HK-2 (cell line): ENCODE results near the gene WWTR1.

Experiments used
- DNase-seq: peaks from one replicate; pipeline ENCODE4 v3.0.0-alpha.2; 2018; ENCODE audit not compliant: unreplicated experiment

WWTR1 gene

DNA sequence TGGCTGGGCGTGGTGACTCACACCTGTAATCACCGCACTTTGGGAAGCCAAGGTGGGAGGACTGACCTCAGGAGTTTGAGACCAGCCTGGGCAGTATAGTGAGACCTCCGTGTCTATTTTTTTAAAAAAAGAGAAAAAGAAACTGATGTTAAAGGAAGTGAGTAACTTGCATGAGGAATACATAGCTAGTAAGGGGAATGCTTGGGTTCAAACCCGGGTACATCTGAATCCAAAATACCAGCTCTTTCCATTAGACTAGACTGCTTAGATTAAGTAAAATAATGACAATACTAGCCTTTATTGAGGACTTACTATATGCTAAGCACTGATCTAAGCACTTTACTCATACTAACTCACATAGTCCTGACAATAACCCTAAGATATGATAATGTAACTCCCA is 160.9 kb downstream of the WWTR1 start:
- no peak for DNase-seq

DNA sequence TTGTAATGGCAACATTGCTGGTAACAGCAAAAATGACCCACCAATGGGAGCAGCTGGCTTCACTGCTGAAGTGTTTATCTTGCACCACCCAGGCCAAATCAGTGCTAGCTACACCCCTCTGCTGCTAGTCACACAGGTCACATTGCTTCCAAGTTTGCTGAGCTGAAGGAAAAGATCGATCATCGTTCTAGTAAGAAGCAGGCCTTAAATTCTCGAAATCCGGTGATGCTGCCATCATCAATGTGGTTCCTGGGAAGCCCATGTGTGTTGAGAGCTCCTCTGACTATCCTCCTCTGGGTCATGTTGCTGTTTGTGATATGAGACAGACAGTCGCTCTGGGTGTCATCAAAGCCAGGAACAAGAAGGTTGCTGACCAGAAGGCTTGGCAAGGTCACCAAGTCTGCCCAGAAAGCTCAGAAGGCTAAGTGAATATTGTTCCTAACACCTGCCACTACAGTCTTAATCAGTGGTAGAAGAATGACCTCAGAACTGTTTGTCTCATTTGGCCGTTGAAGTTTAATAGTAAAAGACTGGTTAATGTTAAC is 162.2 kb downstream of the WWTR1 start:
- no peak for DNase-seq

DNA sequence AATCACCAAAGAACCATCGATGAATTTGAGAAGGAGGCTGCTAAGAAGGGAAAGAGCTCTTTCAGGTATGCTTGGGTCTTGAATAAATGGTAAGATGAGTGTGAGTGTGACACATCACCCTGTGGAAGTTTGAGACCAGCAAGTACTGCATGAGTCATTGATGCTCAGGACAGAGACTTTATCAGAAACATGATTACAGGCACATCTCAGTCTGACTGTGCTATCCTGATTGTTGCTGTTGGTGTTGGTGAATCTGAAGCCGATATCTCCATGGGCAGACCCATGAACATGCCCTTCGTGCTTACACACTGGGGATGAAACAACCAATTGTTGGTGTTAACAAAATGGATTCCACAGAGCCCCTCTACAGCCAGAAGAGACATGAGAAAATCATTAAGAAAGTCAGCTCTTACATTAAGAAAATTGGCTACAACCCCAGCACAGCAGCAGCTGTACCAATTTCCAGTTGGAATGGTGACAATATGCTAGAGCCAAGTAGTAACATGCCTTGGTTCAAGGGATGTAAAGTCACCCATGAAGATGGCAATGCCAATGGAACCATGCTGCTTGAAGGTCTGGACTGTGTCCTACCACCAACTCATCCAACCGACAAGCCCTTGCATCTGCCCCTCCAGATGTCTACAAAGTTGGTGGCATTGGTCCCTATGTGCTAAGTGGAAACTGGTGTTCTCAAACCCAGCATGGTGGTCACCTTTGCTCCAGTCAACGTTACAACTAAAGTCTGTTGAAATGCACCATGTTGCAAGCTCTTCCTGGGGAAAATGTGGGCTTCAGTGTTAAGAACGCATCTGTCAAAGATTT is 162.9 kb downstream of the WWTR1 start:
- no peak for DNase-seq

DNA sequence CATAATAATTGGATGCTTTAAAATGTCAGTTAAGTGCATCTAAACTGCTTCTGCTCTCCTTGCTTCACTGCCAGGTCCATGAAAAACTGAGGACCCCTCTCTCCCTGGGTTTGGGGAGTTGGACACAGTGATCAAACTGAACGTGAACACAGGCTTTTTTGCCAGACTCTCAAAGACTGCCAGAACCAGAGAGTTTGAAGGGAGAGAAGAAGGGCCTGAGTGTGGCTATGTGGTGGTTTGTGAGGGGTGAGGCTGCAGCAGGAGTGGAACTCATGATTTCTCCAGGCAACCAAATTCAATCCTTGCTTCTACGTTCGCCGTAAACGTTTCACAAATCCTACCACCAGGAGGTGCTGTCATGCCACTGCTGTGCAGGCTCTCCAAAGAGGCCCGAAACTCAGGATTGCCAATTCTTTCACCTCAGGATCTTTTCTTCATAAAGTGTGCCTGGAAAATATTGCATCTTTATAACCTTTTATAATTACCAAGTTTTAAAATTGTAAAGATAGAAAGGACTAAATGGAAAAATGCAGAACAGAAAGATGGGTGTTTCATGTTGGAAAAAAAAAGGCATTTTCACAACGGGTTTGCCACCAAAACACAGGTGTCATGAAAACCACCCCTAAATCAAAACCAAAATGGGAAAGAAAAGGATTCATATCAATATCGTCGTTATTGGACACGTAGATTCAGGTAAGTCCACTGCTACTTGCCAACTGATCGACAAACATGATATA is 163.6 kb downstream of the WWTR1 start:
- DNase-seq: no peak

DNA sequence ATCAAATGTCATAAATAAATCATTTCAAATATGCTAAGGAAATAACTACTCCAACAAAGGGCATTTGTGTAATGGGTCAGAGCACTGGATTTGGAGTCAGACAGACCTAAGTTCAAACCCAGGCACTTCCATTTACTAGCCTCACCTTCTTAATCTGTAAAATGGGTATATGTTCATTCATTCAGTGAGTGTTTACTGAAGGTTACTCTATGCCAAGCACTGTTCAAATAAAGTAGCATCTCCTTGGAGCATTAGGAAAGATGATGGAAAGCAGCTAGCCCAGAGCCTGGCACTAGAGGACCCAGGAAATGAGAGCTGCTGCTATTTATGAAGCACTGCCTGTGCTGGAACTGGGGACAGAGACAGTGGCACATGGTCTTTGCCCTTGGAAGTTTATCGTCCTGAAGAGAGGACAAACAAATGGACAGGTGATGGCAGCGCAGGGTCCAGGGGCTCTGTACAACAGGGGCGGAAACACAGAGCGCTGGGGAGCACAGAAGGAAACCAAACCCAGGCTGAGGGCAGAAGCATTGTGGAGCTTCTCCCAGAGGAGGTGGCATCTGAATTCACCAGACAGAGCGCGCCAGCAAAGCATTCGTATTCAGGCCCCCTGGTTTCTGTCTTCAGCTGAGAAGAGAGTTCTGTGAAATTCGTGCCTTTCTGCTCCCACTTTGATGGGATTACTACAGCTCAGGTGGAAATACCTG is 164.4 kb downstream of the WWTR1 start:
- no peak for DNase-seq

DNA sequence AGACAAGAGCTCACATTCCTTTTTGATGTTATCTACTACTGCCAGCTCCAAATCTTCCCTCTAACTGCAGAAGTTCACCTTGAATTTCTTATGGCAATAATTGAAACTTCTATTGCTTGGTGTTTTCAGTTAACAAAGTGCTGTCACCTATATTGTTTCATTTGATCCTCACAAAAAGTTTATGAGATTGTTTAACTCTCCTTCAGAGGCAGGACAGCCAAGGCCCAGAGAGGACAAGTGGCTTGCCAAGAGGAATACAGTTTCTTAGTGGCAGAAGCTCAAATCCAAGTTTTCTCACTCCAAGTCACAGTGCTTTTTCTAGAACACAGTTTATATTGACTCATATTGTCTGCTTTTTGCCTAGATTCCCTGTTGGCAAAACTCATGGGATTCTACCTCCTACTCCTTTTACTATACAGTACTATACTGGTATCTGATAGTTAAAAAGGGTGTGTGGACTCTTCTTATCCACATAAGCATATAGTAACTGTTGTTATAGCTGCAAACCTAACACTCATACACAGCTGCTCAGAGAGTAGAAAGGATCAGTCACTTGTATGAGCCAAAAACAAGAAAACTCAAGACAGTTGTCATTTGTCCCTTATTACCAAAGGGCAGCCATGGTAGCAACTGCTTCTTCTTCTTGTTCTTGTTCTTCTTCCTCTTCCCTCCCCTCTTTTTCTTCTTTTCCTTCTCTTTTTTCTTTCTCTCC is 167.4 kb downstream of the WWTR1 start:
- DNase-seq: no peak

DNA sequence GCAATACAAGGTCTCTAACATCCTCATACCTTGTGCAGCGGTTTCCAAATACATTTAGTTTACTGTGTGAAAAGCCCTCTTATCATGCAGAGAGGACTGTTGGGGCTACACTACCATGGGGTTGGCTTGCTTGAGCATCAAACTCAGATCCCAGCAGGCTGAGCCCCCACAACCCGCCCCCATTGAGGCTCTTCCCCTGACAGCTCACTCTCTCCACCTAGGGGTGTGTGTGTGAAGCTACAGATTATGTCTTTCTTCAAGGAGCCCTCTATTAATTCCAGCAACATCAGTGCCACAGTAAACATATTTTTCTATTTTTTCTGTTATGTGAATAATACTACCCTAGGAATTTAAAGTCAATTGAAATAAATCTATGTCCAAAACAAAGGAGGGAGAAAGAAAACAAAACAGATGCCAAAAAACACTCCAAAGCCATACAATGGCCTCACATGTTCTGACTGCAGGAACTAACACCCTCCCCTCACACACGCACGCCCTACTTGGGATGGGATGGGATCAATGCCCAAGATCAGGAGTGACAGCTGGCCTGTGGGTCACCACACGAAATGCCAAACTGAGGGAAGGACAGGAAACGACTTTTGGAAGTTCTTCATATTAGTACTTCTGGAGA is 168.7 kb downstream of the WWTR1 start:
- no peak for DNase-seq

DNA sequence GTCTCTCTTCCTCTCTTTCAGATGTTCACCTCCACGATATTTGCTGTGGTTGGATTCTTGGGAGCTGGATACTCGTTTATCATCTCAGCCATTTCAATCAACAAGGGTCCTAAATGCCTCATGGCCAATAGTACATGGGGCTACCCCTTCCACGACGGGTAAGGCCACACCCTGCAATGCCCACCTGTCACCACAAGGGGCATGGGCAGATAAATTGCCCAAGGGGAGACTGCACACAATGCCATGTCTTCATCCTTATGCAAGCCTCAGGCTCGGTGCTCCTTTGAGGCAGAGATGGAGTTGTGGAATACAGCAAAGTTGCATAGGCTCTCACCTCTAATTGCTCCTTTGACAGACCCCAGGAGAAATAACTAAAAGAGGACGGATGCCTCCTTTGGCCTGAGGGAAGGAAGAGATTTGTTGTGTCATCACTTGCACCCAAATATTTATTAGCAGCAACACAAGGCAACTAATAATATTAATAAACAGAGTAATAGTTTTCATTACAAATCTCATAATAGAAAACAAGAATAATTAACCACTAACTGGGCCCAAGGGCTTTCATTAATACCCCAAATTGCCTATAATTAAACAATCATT is 170.1 kb downstream of the WWTR1 start:
- no peak for DNase-seq

DNA sequence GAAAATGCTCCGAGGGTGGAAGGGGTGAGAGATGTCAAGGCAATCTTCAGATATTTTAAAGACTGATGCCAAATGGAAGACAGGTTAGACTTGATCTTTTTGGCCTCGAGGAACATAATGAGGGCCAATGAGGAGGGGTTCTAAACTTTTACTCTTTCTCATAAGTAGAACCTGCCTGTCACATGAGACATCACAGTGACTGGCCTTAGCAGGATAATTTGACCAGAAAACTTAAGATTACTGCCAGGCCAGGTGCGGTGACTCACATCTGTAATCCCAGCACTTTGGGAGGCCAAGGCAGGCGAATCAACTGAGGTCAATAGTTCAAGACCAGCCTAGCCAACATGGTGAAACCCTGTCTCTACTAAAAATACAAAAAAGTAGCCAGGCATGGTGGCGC is 171.1 kb downstream of the WWTR1 start:
- DNase-seq: no peak

DNA sequence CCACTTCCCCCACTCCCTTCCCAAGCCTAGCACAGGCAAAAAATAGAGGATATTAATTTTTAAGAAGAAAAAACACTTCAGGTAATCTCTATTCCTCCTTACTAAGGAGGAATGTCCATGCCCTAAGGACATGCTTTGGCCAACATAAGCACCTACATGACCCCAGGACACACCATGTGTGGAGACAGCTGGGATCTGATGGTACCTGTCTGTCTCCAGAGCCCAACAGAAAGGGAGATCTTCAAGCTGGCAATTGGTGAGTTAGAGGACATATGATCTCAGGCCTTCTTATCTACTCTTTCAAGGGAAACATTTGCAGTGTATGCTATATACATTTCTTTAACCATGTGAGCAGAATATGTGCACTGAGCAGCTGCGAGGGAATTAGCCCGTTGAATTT is 176.3 kb downstream of the WWTR1 start:
- DNase-seq: no peak

DNA sequence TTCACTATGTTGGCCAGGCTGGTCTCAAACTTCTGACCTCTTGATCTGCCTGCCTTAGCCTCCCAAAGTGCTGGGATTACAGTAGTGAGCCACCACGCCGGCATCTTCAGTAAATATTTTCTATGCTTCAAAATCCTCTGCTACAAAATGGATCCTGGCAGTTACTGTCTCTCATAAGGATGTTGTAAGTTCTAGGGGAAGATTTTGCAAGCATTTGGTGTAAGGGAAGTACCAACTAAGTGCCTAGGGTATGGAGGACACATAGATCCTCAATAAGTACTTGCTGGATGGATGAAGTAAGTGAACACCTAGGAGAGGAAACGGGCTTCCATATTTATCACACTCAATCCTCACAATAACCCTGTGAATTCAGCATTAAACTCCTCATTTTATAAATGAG is 176.8 kb downstream of the WWTR1 start:
- DNase-seq: no peak

DNA sequence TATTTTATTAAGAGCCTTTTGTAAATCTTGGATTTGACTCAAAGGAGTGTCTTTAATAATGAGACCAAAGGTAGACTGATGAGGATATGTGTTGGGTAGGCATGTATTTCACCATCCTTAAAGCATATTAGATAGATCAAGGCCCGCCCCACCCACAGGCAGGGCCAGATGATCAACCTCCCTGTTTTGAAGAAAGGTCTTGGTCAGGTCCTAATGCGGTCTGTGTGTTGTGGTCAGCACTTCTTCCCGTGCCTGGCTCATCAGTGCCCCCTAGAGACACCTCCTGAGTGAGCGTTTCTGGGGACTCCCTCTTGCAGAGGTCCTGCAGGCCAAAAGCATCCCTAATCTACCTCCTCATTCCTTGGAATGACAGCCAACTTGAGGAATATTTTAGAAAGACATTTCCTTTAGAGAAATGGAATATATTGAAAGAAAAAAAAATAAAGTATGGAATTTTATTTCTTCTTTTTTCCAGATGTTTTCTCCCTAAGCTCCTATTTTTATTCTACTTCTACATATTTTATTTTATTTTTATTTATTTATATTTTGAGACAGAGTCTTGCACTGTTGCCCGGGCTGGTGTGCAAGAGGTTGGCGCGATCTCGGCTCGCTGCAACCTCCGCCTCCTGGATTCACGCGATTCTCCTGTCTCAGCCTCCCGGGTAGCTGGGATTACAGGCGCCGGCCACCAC is 177.4 kb downstream of the WWTR1 start:
- DNase-seq: peak; percentile 83

DNA sequence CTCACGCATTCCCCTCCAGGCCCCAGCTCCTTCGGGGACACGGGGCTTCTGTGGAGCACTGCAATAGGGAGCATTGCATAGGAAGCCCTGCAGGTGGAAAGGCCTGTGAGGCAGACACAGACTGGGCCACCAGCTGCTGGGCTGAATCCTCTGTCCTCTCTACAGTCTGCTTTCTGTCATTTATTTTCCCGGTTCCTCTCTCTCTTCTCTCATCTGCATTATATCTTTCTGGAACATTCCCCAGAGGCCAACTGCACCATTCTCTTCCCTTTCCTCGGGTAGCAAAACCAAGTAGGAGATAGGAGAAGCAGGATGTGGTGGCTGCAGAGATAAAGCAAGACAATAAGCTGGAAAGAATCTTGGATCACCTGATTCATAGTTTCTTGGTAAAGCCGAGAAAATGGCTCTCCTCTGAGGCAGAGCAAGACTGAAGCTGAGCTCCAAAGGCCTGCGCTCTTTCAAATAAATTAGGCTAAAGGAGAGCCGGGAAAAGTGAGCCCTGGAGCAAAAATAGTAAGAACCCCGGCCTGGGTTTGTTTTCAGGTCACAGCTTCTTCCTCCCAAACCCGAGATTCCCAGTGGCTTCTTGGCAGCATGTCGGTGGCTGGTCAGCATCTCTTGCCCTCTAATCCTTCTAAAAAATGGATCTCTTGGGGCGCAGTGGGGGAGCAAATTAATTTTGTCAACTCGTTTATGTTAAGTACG is 178.1 kb downstream of the WWTR1 start:
- DNase-seq: no peak

DNA sequence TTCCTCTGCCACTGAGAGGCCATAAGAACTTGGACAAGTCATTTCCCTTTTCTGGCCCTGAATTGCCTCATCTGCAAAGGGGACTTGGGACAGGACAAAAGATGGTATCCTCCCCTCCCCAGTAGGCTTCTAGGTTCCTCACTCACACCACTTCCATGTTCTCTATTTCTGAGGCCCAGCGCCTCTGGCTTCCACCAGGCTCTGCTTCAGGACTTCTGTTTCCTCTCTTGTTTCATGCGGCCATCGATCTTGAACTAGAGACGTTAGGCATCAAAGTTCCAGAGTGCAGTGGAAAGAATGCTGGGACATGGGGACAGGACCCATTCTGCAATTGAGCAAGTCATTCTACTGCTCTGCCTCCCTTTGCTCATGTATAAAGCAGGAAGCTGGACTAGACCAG is 181.6 kb downstream of the WWTR1 start:
- DNase-seq: no peak

DNA sequence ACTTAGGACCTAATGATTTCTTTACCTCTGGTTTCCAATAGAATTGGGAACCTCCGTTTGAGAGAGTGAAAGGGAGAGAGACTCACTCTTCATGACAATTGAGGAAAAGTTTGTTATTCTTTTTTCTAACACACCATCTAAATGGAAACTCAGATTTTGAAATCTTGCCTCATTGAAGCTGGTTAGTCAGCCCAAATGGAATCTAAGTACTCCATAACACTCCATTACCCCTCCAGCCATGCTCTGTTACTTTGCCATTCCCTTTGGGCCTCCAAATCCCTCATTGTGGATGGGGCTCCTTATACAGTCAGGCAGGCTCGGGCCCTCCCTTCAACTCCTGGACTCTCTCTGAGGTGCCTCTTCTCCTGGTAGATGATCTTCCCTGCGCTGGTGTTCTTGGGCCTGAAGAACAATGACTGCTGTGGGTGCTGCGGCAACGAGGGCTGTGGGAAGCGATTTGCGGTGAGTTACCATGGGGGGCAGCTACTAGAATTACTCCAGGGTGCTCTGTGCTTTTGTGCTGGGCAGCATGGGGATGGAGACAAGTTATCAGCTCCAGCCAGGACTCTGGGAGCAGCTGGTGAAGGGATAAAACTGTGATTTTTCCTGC is 182.3 kb downstream of the WWTR1 start:
- no peak for DNase-seq

DNA sequence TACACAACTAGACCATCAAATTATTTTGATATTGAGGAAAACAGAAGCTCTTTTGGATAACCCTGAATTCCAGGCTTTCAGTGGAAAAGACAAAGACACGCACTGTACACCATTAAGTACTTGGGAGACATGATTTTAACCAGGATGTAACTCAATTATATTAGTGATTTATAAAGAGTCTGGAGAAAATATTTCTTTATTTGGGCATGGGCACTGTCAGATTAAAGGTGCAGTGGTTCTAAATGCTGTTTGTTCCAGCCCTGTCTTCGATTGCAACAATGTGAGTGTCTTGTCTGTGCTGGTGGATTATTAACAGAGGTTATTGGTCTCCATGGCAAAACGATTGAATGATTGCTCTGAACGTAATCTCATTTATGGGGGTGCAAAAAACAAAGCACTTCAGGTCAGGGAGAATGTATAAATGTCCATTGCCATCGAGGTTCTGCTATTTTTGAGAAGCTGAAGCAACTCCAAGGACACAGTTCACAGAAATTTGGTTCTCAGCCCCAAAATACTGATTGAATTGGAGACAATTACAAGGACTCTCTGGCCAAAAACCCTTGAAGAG is 183.5 kb downstream of the WWTR1 start, which contains the start of gene TM4SF4:
Gene TM4SF4, plus strand, starts transcription at position 448 of the 568 bp plus-strand sequence. CDS start 181 bp downstream, outside the sequence.
- DNase-seq: no peak

DNA sequence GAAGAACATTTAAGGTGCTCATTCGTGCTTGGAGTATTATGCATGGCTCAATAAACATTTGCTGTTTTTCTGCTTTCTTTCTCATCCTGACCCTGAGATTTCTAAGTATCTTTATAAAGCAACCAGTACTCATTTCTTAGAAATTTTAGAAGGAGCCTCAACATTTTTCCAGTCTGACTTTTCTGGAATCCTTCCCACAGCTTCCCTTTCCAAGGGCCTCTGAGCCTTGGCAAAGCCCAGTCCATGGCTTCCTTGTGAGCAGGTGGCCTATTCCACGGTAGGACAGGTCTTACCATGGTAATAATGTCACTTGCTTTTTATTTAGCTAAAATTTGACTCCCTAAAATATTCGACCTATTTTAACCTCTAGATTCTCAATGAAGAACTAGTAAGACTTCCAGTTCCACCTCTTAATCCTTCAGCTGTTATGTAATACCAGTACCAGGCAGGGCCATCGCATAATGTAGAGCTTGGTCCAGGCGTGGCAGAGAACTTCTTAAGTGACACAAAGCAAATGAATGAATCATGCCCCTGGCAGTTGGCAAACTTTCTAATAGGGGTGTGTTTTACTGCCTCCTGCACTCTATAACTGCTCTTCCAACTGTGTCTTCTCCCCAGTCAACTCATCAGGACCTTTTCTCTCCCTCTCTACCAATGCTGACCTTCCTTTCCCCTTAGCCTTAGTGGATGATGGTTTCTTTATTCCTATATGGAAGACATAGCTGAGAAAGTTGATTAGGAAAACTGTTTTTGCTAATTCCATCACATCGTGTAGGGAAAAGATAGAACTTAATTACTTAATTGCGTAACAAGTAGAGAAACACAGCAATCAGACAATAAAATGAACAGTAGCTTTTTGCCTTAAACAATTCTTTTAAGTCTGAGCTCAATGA is 184.2 kb downstream of the WWTR1 start:
- DNase-seq: peak; percentile 51
